GM18520 (cell line): Measurements from ENCODE around the gene PLAC9.

Source experiments
- ATAC-seq: cut with Tn5 transposase; IDR thresholded peaks from one replicate; pipeline ENCODE4 v1.9.1; 2021; ENCODE audit not compliant: unreplicated experiment

The PLAC9 gene

DNA sequence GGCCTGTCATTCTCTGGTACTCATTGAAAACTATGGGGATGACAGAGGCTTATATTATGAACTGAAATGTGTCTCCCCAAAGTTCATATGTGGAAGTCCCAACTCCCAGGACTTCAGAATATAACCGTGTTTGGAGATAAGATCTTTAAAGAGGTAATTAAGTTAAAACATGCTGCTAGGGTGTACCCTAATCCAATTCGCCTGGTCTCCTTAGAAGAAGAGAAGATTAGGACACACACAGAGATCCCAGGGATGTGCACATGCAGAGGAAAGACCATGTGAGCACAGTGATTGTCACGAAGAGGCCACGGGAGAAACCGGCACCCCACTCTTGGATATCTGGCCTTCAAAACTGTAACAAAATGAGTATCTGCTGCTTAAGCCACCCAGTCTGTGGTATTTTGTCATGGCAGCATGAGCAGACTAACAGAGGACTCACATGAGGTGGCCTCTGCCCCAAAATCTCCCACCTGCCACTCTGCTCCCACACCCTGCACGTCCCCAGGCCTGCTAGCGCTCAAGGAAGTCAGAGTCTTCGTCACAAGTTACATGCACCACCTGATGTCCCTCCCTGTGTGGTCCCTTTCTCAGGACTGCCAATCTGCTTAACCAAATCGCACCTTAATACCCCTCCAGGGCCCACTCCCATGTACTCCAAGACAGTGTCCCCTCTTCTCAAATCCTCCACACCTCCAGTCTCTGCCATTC lies 26.8 kb downstream of the PLAC9 start:
- no peak for ATAC-seq

DNA sequence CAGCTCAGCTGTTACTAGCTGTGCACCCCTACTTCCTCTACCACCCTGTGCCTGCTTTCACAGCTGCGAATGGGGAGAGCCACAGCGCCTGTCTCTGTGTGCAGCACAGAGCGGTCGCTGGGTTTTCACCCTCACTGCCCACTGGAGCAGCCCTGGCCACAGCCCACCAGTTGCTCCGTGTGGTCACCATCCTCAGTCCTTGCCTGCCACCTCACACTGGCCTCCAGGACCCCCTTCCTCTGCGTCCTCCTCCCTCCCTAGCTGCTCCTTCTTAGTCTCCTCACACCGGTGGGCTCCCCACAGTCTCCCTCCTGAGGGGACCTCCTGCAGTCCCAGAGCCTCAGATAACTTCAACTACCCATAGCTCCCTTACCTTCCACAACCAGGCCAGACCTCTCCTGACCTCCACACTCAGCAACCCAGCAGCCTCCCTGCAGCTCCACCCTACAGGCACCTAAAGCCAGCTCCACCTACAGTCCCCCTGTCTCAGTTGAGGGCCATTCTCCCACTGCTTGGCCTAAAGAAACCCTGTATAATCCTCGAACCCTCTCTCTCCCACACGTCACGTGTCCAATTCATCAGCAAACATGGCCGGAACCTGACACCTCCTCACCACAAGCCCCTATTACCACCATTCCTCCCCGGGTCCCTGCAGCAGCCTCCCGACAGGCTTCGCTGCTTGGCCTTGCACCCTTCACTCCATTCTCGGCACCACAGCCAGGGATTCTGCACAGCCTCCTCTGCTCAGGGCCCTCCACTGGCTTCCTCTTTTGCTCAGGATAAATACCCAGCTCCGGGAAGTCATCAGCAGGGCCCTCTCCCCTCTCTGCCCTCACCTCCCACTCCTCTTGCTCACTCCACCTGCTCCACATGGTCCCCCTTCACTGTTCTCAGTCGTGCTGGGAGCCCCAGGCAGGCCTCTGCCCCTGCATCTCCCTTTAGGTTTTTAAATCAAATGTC lies 28.1 kb downstream of the PLAC9 start:
- ATAC-seq = no peak

DNA sequence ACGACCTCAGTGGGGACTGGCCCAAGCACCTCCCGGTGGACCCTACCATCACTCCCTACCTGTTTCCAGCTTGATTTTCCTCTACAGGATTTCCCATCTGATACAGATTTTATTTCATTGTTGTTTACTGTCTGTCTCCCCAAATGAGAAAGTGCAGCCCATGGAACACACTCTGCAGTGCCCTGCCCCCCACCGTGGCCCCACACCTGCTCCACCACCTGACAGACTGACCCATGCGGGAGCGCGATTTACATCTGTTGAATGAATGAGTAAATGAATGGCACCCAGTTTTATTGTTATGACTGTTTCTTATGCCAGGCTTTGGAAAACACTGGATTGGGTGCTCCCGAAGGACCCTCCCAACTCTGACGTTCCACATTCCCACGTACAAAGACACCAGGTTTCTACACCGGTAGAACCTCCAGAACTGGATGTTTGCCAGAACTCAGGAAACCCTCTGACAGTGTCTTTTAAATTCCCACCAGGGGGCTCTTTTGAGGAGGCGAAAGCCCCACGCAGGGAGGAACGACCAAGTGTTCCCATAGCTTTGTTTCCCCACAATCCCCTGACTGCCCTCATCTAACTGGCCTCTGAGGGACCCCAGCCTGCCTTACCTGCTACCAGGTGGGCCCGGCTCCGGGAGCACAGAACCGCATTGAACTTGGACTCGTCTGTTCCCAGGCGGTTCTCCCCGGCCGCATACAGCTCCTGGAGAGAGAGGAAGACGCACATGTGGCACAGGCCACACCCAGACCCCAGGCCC lies 29.0 kb downstream of the PLAC9 start:
- no peak for ATAC-seq

DNA sequence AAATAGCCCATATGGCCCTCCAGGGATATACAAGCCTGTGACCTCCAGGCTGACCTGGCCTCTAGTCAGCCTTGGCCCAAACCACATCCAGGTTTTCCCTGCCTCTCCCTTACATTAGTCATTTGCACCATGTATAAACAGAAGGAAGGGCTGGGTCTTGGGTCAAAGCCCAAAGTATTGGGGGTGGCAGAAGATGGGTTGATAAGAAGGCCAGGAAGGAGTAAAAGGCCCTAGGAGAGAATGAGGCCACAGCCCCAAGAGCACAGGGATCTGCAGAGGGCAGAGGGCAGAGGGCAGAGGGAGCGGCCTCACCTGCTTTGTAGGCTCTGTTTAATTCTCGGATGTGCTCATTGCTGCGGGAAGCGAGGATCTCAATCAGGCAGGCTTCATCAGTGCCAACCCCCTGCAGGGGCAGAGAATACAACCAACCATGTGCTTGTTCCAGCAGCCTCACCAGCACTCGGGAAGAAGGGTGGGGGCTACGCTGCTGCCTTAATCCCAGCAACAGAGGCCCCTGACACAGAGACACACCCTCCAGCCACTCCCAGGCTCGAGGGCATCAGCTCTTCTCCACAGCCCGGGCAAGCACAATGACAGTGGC lies 31.3 kb downstream of the PLAC9 start:
- ATAC-seq = no peak

DNA sequence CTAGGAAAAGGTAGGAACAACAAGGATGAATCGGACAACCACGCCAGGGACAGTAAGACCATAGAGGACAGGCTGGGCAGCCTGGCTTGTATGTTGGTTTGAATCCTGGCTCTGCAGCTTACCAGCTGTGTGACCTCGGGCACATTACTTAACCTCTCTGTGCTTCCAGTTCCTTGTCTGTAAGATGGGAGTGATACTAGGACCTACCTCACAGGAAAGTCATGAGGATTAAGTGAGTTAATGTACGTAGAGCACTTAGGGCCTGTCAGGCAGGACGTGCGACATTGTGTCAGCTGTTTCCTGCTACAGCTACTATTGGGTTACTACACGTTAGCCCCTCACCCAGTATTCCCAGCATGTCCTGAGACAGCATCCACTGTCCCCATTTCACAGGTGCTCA lies 32.1 kb downstream of the PLAC9 start:
- ATAC-seq = no peak

DNA sequence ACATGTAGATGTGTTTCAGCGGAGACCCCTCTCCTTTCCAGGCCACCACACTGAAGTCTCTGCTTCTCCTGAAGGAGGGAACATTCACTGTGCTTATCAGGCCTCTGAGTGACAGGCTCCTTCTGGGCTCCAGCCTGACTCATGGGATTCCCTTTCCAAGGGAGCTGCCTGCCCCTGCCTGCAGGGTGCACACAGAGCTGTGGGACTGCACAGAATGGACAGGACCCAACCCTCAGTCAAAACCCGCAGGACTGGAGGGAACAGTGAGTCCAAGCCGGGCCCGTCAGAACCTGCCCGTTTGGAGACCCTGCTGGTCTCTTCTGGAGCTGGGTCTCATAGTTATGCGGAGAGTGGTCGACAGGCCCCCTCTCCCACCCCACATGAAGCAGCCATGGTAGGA lies 32.6 kb downstream of the PLAC9 start:
- ATAC-seq = no peak

DNA sequence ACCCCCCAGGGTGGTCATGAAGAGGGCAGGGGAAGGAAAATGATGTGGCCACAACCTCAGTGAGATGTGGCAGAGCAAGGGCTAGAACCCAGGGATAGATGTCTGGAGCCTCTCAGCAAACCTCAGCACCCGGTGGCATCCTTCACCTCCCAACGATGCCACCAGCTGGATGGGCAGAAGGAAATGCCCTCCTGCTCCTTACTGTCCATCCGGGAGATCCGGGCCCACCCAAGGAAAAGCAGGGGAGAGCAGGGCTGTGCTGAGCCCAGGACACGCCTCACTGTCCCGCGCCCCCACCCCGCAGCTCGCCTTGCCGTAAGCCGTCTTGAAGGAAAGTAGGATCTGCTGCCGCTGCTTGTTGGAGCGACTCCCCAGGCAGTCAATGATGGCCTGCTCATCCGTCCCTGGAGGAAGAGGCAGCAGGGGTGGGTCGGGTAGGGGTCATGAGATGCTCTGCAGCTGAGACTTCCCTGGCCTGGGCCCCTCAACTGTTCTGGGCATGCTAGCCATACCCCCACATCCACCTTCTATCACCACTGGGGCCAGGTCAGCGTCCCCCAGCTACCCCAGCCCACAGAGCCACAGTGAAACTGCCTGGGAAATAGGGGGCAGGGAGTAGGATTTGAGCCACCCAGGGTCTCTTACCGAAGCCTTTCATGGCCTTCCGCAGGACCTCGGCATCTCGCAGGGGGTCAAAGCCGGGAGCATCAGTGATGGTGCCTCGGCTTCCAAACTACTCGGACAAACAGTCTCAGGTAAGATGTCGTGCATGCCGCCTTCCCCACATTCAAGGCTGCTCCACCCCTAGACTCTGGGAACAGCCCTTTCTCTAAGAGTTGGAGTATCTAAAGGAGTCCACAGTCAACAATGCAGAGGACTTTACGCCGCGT lies 34.3 kb downstream of the PLAC9 start:
- ATAC-seq = no peak

DNA sequence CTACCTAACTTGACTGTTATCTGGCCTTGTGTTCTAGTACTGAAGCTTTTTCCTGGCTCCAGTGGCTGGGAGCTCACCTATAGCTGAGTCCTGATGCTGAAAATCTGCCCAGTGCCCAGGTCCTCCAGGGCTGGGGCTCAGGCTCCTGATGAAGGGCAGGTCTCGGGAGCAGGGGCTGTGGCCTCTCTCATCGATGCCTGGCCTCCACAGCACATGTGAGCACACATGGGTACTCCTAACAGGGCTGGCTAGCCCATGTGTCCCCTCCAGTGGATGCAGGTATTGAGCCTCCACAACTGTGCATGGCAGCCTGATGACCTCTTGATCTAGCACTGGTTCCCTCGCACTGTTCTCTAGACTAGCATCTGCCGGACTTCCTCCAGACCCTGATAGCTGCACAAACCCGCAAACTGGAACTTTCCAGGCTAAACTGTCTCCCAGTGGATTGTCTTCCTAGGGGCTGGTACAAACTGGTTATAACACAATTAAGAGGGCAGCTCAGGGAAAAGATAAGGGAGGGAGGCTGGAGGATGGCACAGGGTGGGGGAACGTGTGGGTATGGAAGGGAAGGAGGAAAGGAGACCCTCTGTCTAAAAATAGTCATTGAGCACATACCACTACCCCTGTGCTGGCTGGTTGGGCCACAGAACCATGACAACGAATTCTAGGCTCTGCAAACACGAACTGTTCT lies 35.1 kb downstream of the PLAC9 start:
- ATAC-seq = no peak

DNA sequence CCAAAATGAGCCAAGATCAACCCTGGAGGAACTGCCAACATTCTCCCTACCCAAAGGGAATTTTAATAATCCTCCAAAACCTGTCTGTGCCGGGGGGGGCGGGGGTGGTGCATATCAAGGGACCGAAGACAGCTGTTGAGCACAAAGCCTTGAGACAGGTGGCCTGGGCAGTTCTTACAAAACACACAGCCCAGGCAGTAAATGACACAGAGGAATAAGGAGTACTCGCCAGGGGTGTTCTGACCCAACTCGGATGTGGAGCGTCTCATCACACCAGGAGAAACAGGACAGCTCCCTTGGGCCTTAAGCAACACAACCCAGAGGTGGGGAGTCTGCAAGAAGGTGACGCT lies 35.6 kb downstream of the PLAC9 start:
- no peak for ATAC-seq

DNA sequence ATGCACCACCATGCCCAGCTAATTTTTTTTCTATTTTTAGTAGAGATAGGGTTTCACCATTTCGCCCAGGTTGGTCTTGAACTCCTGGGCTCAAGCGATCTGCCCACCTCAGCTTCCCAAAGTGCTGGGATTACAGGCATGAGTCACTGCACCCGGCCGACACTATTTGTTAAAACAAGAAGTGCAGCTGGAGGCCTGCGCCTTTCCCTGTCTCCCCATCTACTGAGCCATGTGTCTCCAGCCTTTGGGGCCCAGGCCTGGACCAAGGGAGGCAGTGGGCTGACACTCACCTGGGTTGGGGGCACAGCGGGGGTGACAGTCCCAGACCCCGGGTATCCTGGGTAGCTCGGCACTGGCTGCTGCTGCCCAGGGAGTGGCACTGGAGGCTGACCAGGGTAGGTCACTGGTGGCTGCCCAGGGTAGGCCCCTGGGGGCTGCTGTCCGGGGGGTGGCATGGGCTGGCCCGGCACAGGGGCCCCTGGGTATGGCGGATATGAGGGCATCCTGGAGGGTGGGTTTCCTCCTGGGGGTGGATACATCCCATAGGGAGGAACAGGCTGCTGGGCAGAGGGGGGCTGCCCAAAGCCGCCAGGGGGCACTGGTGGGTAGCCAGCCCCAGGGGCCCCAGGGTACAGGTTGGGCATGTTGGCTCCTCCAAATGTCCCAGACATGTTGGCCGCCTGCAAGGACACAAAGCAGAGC lies 36.3 kb downstream of the PLAC9 start:
- no peak for ATAC-seq

DNA sequence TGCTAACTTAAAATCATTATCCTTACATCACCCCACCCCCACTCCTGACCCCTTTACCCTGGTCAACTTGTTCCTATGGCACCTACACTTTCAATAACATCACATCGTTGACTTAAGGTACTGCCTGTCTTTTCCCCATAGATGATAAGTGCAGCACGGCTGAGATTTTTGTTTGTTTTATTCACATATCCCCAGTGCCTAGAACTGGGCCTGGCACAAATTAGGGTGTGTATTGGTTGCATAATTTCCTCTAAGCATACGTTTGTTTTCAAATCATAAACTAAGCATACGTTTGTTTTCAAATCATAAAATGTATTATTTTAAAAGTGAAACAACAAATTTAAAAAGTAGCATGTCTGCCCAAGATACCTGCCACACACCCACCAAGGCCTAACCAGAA lies 37.5 kb downstream of the PLAC9 start:
- no peak for ATAC-seq

DNA sequence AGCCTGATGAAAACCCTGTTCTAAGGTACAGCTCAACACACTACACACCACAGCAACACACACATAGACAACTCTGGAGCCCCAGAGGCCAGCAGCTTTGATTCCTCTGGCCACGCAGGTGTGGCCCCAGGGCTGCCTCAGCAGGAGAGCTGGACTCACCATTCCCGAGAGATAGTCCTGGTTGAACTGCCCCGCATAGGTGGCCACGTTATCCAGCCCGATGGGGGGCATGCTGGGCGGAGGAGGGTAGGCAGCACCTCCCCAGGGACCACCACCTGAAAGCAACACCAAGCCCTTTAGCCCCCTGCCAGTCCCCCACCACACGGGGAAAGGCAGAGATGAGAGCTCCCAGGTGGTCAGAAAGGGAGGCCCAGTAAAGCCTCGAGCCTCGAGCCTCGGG lies 38.1 kb downstream of the PLAC9 start:
- no peak for ATAC-seq

DNA sequence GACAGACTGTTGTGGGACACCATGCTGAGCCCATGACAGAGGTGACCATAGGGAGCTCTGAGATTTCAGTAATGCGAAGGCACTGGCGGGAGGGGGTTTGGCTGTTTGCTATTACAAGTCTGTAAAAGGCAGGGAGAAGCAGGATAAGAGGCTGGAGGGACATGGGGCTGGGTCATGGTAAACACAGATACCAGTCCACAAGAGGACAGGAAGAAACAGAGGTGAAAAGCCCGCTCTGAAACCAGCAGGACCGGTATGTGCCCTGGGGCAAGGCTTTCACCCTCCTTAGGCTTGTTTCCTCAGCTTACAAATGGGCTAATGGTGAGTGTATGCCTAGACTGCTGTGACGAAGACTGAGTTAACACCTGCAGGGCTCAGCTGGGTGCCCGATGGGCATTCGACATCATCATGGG lies 38.7 kb downstream of the PLAC9 start:
- no peak for ATAC-seq

DNA sequence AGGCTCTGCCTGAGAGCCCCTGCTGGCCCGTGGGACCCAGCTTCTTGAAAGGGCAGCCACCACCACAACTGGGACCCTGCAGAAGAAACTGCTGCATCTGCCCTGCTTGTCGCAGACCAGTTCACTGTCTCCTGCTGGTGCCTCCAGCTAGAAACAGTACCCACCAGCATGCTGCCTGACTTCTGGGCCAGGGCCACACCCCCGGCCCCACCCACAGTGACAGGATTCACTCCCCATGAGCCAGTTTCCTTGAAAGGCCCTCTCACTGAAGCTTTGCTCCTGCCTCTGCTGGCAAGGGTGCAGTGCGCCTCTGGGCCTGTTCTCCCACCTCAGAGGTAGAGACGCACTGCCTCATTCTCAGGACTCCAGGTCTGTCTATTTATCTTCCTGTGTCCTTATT lies 40.4 kb downstream of the PLAC9 start:
- no peak for ATAC-seq

DNA sequence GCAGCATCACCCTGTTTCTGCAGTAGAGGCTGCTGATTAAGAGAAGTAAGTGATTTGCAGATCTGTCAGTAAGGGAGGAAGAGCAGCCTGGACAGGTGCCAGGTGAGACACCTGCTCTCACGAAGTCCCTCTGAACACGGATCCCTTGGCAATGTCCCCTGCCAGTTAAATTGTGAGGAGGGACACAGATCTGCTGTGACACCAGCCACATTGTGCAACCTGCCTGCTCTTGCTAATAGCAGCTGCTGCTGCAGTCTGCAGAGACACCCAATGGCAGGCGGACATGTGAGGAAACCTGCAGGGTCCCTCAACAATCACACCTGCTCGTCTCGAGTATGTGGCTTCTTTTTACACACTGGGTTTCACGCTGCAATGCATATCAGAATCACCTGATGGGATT lies 40.9 kb downstream of the PLAC9 start:
- no peak for ATAC-seq

DNA sequence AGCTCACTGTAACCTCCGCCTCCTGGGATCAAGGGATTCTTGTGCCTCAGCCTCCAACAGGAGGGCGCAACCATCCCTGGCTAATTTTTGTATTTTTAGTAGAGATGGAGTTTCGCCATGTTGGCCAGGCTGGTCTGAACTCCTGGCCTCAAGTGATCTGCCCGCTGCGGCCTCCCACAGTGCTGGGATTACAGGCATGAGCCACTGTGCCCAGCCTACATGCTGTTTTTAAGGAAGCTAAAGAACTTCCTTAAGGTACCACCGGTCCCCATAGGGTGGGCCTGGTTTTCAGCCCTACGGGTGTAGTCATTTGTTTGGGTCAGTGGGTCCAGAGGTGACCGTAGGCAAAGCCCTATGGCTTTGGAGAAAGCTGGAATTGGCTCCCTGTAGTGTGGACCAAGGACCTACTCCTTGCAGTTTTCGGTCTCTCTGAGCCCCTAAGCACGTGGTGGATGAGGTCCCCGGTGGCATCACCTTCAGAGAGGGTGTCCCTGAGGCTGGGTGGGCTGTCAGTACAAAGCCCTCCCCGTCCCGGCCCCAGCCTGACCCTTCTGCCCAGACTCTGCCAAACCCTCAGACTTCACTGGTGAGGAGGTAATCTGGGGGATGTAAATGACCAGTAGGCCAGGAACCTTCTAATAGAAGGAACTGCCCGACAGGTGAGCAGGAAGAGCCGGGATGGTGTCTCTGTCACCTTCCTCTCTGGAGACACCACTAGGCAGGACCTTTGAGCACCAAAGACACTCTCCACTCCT lies 42.3 kb downstream of the PLAC9 start:
- ATAC-seq = no peak

DNA sequence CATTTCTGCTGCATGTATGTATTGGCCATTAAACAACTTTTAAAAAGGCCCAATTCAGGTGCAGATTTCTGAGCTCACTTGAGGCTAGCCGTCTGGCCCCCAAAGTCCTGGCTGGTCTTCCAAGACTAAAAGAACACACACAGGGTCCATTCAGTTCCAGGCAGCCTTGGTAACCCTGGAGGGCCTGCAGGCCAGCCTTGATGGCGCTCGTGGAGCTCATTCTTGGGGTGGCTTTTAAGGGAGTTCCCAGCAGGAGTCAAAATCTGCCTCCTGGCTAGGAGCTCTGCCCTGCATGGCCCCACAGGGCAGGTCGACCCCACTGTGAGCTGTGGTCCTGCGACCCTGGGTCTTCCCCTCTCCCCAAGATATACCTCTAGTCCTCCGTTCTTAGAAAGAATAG lies 44.0 kb downstream of the PLAC9 start:
- ATAC-seq = no peak
